Activated naive CD8-positive, alpha-beta T cell (primary cell): Measurements from ENCODE around the gene TPCN1.

Experiments
- H3K27ac Mint-ChIP-seq: one replicate; pipeline ENCODE4 v1.8.0; 2021; ENCODE audit warnings: mixed read lengths
- H3K27me3 Mint-ChIP-seq: one replicate; pipeline ENCODE4 v1.8.0; 2021; ENCODE audit warnings: mixed read lengths
- H3K36me3 Mint-ChIP-seq: one replicate; pipeline ENCODE4 v1.8.0; 2021; ENCODE audit warnings: mixed read lengths
- H3K4me1 Mint-ChIP-seq: one replicate; pipeline ENCODE4 v1.8.0; 2021; ENCODE audit warnings: low read depth, mixed read lengths
- H3K4me3 Mint-ChIP-seq: one replicate; pipeline ENCODE4 v1.8.0; 2021; ENCODE audit warnings: mild to moderate bottlenecking, mixed read lengths
- H3K9me3 Mint-ChIP-seq: one replicate; pipeline ENCODE4 v1.8.0; 2021; ENCODE audit warnings: low read depth, mixed read lengths

TPCN1 gene

GRCh38 chr12:113268136-113268535 is 46.9 kb downstream of the TPCN1 start:
- Mint-ChIP-seq H3K4me1 (peaks cover 11% of the 10 kb centered on the region), H3K27ac (no peak overlapping the region), H3K4me3 (no peak overlapping the region), H3K9me3 (no peaks in the 10 kb centered on the region), H3K36me3 (peaks cover 7% of the 10 kb centered on the region), H3K27me3 (no peaks in the 10 kb centered on the region)

GRCh38 chr12:113268621-113269020 is 47.4 kb downstream of the TPCN1 start:
- H3K27me3 Mint-ChIP-seq = no peaks in the 10 kb centered on the region
- H3K4me1 Mint-ChIP-seq = peaks cover 9% of the 10 kb centered on the region
- no peaks in the 10 kb centered on the region for H3K9me3 Mint-ChIP-seq
- H3K27ac Mint-ChIP-seq = no peak overlapping the region
- H3K36me3 Mint-ChIP-seq = peaks cover 7% of the 10 kb centered on the region
- H3K4me3 Mint-ChIP-seq = no peak overlapping the region

GRCh38 chr12:113269257-113269943 is 48.1 kb downstream of the TPCN1 start:
- peaks cover 3% of the 10 kb centered on the region for H3K4me1 Mint-ChIP-seq
- no peak overlapping the region for H3K27ac Mint-ChIP-seq
- no peaks in the 10 kb centered on the region for H3K27me3 Mint-ChIP-seq
- peaks cover 7% of the 10 kb centered on the region for H3K36me3 Mint-ChIP-seq
- no peaks in the 10 kb centered on the region for H3K9me3 Mint-ChIP-seq
- no peak overlapping the region for H3K4me3 Mint-ChIP-seq

DNA sequence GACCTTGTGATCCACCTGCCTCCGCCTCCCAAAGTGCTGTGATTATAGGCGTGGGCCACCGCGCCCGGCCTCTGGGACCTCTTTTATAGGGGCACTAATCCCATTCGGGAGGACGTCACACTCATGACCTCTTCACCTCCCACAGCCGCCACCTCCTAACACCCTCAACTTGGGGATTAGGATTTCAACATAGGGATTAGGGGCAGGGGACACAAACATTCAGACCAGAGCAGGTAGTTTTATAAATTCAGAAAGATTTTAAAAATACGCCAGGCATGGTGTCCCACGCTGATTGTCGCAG is 49.4 kb downstream of the TPCN1 start:
- H3K27ac Mint-ChIP-seq = no peak overlapping the region
- no peaks in the 10 kb centered on the region for H3K27me3 Mint-ChIP-seq
- peaks cover 9% of the 10 kb centered on the region for H3K36me3 Mint-ChIP-seq
- H3K4me3 Mint-ChIP-seq = no peak overlapping the region
- no peaks in the 10 kb centered on the region for H3K9me3 Mint-ChIP-seq
- H3K4me1 Mint-ChIP-seq = peaks cover 3% of the 10 kb centered on the region

DNA sequence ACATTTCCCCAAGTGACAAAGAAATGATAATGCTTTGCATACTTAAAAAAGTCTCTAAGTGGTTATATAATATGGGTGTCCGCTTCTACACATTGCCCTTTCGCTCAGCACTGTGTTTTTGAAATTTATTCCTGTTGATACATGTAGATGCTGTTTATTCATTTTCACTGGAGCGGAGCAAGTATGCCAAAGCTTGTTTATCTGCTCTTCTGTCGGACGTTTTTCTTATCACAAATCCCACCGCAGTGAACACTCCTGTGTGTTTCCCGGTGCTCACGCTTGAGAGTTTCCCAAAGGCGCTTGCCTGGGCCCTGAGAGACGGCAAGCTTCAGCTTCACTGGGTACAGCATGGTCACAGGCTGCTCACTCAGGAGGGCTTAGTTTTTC is 50.2 kb downstream of the TPCN1 start:
- Mint-ChIP-seq H3K27ac (no peak overlapping the region), H3K36me3 (peaks cover 5% of the 10 kb centered on the region), H3K9me3 (no peaks in the 10 kb centered on the region)

GRCh38 chr12:113271853-113272561 is 50.7 kb downstream of the TPCN1 start:
- no peaks in the 10 kb centered on the region for H3K27me3 Mint-ChIP-seq
- peaks cover 5% of the 10 kb centered on the region for H3K36me3 Mint-ChIP-seq

More for the DNA sequence above, 50.2 kb downstream of the TPCN1 start:
- H3K4me1 Mint-ChIP-seq = peaks cover 3% of the 10 kb centered on the region
- no peak overlapping the region for H3K4me3 Mint-ChIP-seq
- no peaks in the 10 kb centered on the region for H3K27me3 Mint-ChIP-seq

DNA sequence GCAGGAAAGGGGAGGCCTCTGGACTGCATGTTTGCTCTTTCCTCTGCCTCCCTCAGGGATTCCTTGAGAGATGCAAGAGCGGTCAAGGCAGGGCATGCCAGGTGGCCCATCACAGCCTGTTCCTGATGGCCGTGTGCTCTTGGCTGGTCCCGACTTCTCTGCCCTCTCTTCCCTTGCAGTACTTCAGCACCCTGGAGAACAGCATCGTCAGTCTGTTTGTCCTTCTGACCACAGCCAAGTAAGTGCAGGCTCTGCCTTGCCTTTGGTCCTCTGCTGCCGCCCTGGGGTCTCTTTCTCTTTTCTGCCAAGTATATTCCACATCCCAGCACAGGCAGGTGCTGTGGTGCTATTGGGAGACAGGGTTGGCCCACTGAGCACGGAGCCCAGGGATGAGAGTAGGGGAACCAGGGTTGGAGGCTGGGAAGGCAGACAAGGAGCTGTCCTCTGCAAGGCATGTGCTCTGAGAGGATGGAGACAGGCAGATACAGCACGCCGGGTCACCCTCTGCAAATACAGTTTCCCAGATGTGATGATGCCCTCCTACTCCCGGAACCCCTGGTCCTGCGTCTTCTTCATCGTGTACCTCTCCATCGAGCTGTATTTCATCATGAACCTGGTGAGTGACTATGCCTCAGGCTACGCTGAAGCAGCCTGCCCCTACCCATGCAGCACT is 51.9 kb downstream of the TPCN1 start:
- Mint-ChIP-seq H3K4me1 (peaks cover 3% of the 10 kb centered on the region), H3K27me3 (no peaks in the 10 kb centered on the region), H3K4me3 (no peak overlapping the region), H3K36me3 (peaks cover 5% of the 10 kb centered on the region), H3K27ac (no peak overlapping the region), H3K9me3 (no peaks in the 10 kb centered on the region)

More at GRCh38 chr12:113271853-113272561, 50.7 kb downstream of the TPCN1 start:
- Mint-ChIP-seq H3K27ac (no peak overlapping the region), H3K9me3 (no peaks in the 10 kb centered on the region), H3K4me1 (peaks cover 3% of the 10 kb centered on the region), H3K4me3 (no peak overlapping the region)

GRCh38 chr12:113274848-113275247 is 53.6 kb downstream of the TPCN1 start:
- H3K9me3 Mint-ChIP-seq = no peaks in the 10 kb centered on the region
- H3K4me3 Mint-ChIP-seq = no peak overlapping the region
- H3K4me1 Mint-ChIP-seq = peaks cover 3% of the 10 kb centered on the region
- peaks cover 5% of the 10 kb centered on the region for H3K36me3 Mint-ChIP-seq
- H3K27ac Mint-ChIP-seq = no peak overlapping the region
- no peaks in the 10 kb centered on the region for H3K27me3 Mint-ChIP-seq

DNA sequence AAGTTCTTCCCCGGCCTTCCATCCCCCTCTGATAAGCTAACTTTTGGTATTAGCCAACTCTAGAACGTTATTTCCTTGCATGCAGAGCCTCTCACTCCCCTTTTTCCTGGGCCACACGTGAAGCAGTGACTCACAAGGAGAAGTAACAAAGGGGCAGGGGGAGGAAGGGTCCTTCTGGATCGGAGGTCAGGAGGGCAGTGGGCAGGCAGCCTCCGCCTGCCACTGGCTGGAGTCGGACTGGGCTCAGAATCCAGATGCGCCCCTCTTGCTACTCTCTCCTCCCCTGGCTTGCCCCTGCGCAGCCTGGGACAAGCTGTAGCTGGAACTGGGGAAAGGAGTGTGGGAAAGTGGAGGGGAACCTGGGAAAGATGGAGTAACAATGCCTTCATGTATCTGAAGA is 55.0 kb downstream of the TPCN1 start:
- no peaks in the 10 kb centered on the region for H3K27me3 Mint-ChIP-seq
- H3K9me3 Mint-ChIP-seq = no peaks in the 10 kb centered on the region
- H3K27ac Mint-ChIP-seq = no peak overlapping the region
- H3K4me3 Mint-ChIP-seq = no peak overlapping the region
- peaks cover 3% of the 10 kb centered on the region for H3K4me1 Mint-ChIP-seq
- peaks cover 7% of the 10 kb centered on the region for H3K36me3 Mint-ChIP-seq

GRCh38 chr12:113276946-113277500 is 55.8 kb downstream of the TPCN1 start:
- H3K4me1 Mint-ChIP-seq = no peaks in the 10 kb centered on the region
- peaks cover 7% of the 10 kb centered on the region for H3K36me3 Mint-ChIP-seq
- no peak overlapping the region for H3K4me3 Mint-ChIP-seq
- H3K27ac Mint-ChIP-seq = no peak overlapping the region
- H3K9me3 Mint-ChIP-seq = no peaks in the 10 kb centered on the region
- H3K27me3 Mint-ChIP-seq = no peaks in the 10 kb centered on the region

GRCh38 chr12:113277511-113277910 is 56.2 kb downstream of the TPCN1 start:
- H3K27me3 Mint-ChIP-seq = no peaks in the 10 kb centered on the region
- H3K4me3 Mint-ChIP-seq = no peak overlapping the region
- H3K36me3 Mint-ChIP-seq = peaks cover 5% of the 10 kb centered on the region
- no peaks in the 10 kb centered on the region for H3K4me1 Mint-ChIP-seq
- H3K9me3 Mint-ChIP-seq = no peaks in the 10 kb centered on the region
- no peak overlapping the region for H3K27ac Mint-ChIP-seq

DNA sequence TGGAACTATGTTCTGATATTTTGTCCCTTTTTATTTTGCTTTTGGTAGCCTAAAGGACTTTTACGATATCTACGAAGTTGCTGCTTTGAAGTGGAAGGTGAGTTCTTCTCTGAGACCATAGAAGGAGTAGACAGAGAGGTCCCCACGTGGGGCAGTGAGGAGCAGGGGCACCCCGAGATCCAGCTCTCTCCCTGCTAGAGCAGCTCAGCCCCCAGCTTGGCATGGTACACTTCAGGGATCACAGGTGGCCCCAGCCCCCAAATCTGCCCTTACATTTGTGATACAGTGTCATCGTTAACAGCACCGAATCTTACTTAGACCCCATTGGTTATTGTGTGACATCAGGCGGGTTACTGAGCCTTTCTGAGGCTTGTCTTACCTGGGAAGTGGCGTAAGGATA is 56.9 kb downstream of the TPCN1 start:
- Mint-ChIP-seq H3K27ac (no peak overlapping the region), H3K27me3 (no peaks in the 10 kb centered on the region), H3K4me3 (no peak overlapping the region), H3K9me3 (no peaks in the 10 kb centered on the region), H3K4me1 (no peaks in the 10 kb centered on the region), H3K36me3 (peaks cover 5% of the 10 kb centered on the region)

DNA sequence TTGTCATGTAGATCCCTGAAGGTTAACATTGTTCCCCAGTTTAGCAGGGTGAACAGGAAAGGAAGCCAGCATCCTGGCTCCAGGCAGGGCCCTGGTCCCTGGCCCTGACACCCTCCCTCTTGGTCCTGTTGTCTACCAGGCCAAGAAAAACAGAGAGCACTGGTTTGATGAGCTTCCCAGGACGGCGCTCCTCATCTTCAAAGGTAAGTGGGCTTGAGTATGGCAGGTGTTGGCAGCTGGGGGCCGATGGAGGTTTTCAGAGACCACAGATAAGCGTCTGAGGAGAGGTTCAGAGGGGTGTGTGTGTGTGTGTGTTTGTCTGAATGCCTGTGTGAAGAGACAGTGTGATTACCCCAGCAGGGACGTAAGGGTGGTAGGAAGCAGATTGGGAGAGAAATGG is 57.4 kb downstream of the TPCN1 start:
- Mint-ChIP-seq H3K27me3 (no peaks in the 10 kb centered on the region), H3K27ac (peak overlapping the region; percentile 35), H3K4me1 (no peaks in the 10 kb centered on the region), H3K36me3 (peaks cover 5% of the 10 kb centered on the region), H3K4me3 (no peak overlapping the region), H3K9me3 (no peaks in the 10 kb centered on the region)

DNA sequence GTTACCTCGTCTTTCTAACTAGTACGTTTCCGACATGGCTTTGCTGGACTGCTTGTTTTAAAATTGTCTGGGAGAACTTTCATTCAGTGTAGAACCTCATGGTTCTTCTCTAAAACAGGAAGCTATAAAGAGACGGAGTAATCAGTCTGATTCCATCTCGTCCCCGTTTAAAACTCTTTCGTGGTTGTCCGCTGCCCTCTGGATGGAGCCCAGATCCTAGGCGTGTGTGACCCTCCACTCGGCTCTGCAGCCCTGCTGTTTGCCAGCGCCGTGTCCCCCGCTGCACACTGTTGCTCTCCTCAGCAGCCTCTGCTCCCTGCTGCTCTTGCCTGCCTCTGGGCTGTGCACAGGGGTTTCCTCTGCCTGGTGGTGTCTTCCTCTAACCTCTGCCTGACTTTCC is 63.5 kb downstream of the TPCN1 start:
- Mint-ChIP-seq H3K9me3 (no peaks in the 10 kb centered on the region), H3K27me3 (no peaks in the 10 kb centered on the region), H3K4me3 (no peak overlapping the region), H3K27ac (no peak overlapping the region), H3K36me3 (peaks cover 3% of the 10 kb centered on the region), H3K4me1 (no peaks in the 10 kb centered on the region)
